ENCODE results near the gene MYOT.

GRCh38 chr5:137902408-137903133 is 34.9 kb downstream of the MYOT start:
- no peak for TF ChIP-seq CTCF (IDR thresholded peaks at IDR 0.05)
- no peak for TF ChIP-seq POLR2A (IDR thresholded peaks at IDR 0.05)
- TF ChIP-seq POLR2AphosphoS5 (IDR thresholded peaks at IDR 0.05): no peak
- TF ChIP-seq EP300 (IDR thresholded peaks at IDR 0.05): no peak
